Stimulated activated CD8-positive, alpha-beta memory T cell treated with anti-CD3 and anti-CD28 coated beads, Interleukin-2, amount 100 ng/mL, for 1 hour (primary cell): ENCODE measurements around the gene MSANTD7.
"Not testable (repeated sequence)": the region's sequence is repeated elsewhere in the genome, so short reads cannot be mapped to it uniquely, and the experiment has no call there.

Experiments
- DNase-seq, 2 donors: peaks; one replicate each; pipeline ENCODE4 v3.0.0-alpha.2; 2020; ENCODE audit warnings: low read depth in 2 of 2

Gene MSANTD7

GRCh38 chr10:14837003-14837756 is 926 bp upstream of the MSANTD7 start:
- DNase-seq = no peak

- DNase-seq = no peak
These were observed 637 bp downstream of the MSANTD7 start for GRCh38 chr10:14838582-14839304.

GRCh38 chr10:14839305-14839695 is 1.2 kb downstream of the MSANTD7 start:
- no peak for DNase-seq

- DNase-seq = no peak
These were observed 2.1 kb downstream of the MSANTD7 start for GRCh38 chr10:14840178-14840577.

- no peak for DNase-seq
These were observed 5.4 kb downstream of the MSANTD7 start for GRCh38 chr10:14843327-14843988.

GRCh38 chr10:14844948-14845347 is 6.8 kb downstream of the MSANTD7 start:
- DNase-seq = no peak

GRCh38 chr10:14852236-14852635 is 14.1 kb downstream of the MSANTD7 start:
- DNase-seq = no peak

- DNase-seq = no peak
These were observed 17.3 kb downstream of the MSANTD7 start for GRCh38 chr10:14855453-14855852.

GRCh38 chr10:14858338-14858960 is 20.3 kb downstream of the MSANTD7 start:
- no peak for DNase-seq

- DNase-seq = no peak
These were observed 20.9 kb downstream of the MSANTD7 start for GRCh38 chr10:14859043-14859442.

- no peak for DNase-seq
These were observed 21.7 kb downstream of the MSANTD7 start for GRCh38 chr10:14859775-14860174.

- DNase-seq = no peak
These were observed 22.7 kb downstream of the MSANTD7 start for GRCh38 chr10:14860791-14861190.

- not testable (repeated sequence) for DNase-seq
These were observed 26.4 kb downstream of the MSANTD7 start for GRCh38 chr10:14864466-14864865.

GRCh38 chr10:14864871-14865270 is 26.8 kb downstream of the MSANTD7 start:
- DNase-seq = not testable (repeated sequence)

- no peak for DNase-seq
These were observed 35.1 kb downstream of the MSANTD7 start for GRCh38 chr10:14873090-14873760.

- DNase-seq = no peak
These were observed 37.8 kb downstream of the MSANTD7 start for GRCh38 chr10:14875941-14876340.

- no peak for DNase-seq
These were observed 38.7 kb downstream of the MSANTD7 start for GRCh38 chr10:14876764-14877163.

GRCh38 chr10:14878266-14879123 is 40.4 kb downstream of the MSANTD7 start, which contains the start of gene SUV39H2:
TSS of gene SUV39H2 (plus strand) at chr10:14878866. CDS start at chr10:14878889, 23 bp downstream.
- DNase-seq = peak; percentile 85 to 86

GRCh38 chr10:14879124-14879927 is 41.2 kb downstream of the MSANTD7 start:
- peak; percentile 1 to 3 for DNase-seq

GRCh38 chr10:14879928-14880193 is 41.8 kb downstream of the MSANTD7 start:
- DNase-seq = no peak
